ENCODE data around the gene EFNA5. TPM values are rescaled to one million over a fixed set of nuclear protein-coding genes. Genes with fewer than 3 reads are reported as not detected.

EFNA5 gene
- total RNA-seq, 1 donor from 2014 or later, result 57.5 TPM

GRCh38 chr5:107363768-107364167 lies 307.0 kb downstream of the EFNA5 start:
- no peak overlapping the region for H3K27ac Mint-ChIP-seq
- H3K4me3 Mint-ChIP-seq, result no peak overlapping the region
- DNase-seq (ENCODE audit: low spot score in 2 of 2, unreplicated experiment in 2 of 2), result no peak
- H3K27me3 Mint-ChIP-seq (ENCODE audit: low read depth), result no peaks in the 10 kb centered on the region
- TF ChIP-seq CTCF (IDR thresholded peaks at IDR 0.05; ENCODE audit: unreplicated experiment), result no peak
- H3K9me3 Mint-ChIP-seq, result peaks cover 4% of the 10 kb centered on the region
- no peaks in the 10 kb centered on the region for H3K36me3 Mint-ChIP-seq
- peaks cover 14% of the 10 kb centered on the region for H3K4me1 Mint-ChIP-seq

GRCh38 chr5:107361945-107362344 lies 308.8 kb downstream of the EFNA5 start:
- H3K4me3 Mint-ChIP-seq, result no peak overlapping the region
- no peaks in the 10 kb centered on the region for H3K36me3 Mint-ChIP-seq

GRCh38 chr5:107359916-107360234 lies 310.9 kb downstream of the EFNA5 start:
- H3K27ac Mint-ChIP-seq, result peak overlapping the region; percentile 51
- TF ChIP-seq CTCF (IDR thresholded peaks at IDR 0.05; ENCODE audit: unreplicated experiment), result no peak
- no peaks in the 10 kb centered on the region for H3K36me3 Mint-ChIP-seq
- DNase-seq (ENCODE audit: low spot score in 2 of 2, unreplicated experiment in 2 of 2), result no peak
- H3K4me1 Mint-ChIP-seq, result peaks cover 17% of the 10 kb centered on the region
- peaks cover 4% of the 10 kb centered on the region for H3K9me3 Mint-ChIP-seq
- no peak overlapping the region for H3K4me3 Mint-ChIP-seq
- no peaks in the 10 kb centered on the region for H3K27me3 Mint-ChIP-seq (ENCODE audit: low read depth)

More at GRCh38 chr5:107361945-107362344, 308.8 kb downstream of the EFNA5 start:
- H3K27me3 Mint-ChIP-seq (ENCODE audit: low read depth), result no peaks in the 10 kb centered on the region
- peaks cover 17% of the 10 kb centered on the region for H3K4me1 Mint-ChIP-seq
- TF ChIP-seq CTCF (IDR thresholded peaks at IDR 0.05; ENCODE audit: unreplicated experiment), result no peak
- H3K9me3 Mint-ChIP-seq, result peaks cover 4% of the 10 kb centered on the region
- no peak overlapping the region for H3K27ac Mint-ChIP-seq
- no peak for DNase-seq (ENCODE audit: low spot score in 2 of 2, unreplicated experiment in 2 of 2)

GRCh38 chr5:107359033-107359915 lies 311.5 kb downstream of the EFNA5 start:
- no peak overlapping the region for H3K4me3 Mint-ChIP-seq
- H3K9me3 Mint-ChIP-seq, result peaks cover 4% of the 10 kb centered on the region
- peaks cover 17% of the 10 kb centered on the region for H3K4me1 Mint-ChIP-seq
- DNase-seq (ENCODE audit: low spot score in 2 of 2, unreplicated experiment in 2 of 2), result no peak
- no peaks in the 10 kb centered on the region for H3K36me3 Mint-ChIP-seq
- H3K27ac Mint-ChIP-seq, result peak overlapping the region; percentile 51
- no peak for TF ChIP-seq CTCF (IDR thresholded peaks at IDR 0.05; ENCODE audit: unreplicated experiment)
- no peaks in the 10 kb centered on the region for H3K27me3 Mint-ChIP-seq (ENCODE audit: low read depth)

- Mint-ChIP-seq H3K4me1 (peaks cover 17% of the 10 kb centered on the region), H3K27me3 (ENCODE audit: low read depth) (no peaks in the 10 kb centered on the region), H3K9me3 (peaks cover 9% of the 10 kb centered on the region), H3K36me3 (no peaks in the 10 kb centered on the region), H3K4me3 (no peak overlapping the region), H3K27ac (no peak overlapping the region)
- no peak for DNase-seq (ENCODE audit: low spot score in 2 of 2, unreplicated experiment in 2 of 2)
- no peak for TF ChIP-seq CTCF (IDR thresholded peaks at IDR 0.05; ENCODE audit: unreplicated experiment)
These were observed 313.8 kb downstream of the EFNA5 start for GRCh38 chr5:107356891-107357290.

Measured in mesothelial cell of epicardium (in vitro differentiated cells).